ENCODE measurements around the gene ANKDD1B. TPM values are rescaled to one million over a fixed set of nuclear protein-coding genes. Genes with fewer than 3 reads are reported as not detected.

ANKDD1B gene
- total and polyA plus RNA-seq, 2 experiments from 2014 or later = 0.40 to 0.73 TPM

GRCh38 chr5:75626959-75627358 is 15.7 kb downstream of the ANKDD1B start (continued):
- TF ChIP-seq CTCF (conservative IDR thresholded peaks at IDR 0.05; ENCODE audit: low read depth in 2 of 2) = no peak

GRCh38 chr5:75627801-75628200 is 16.5 kb downstream of the ANKDD1B start:
- no peak for ATAC-seq
- Mint-ChIP-seq H3K4me1 (no peaks in the 10 kb centered on the region), H3K4me3 (no peak overlapping the region), H3K9me3 (no peaks in the 10 kb centered on the region), H3K36me3 (ENCODE audit: low read depth) (no peaks in the 10 kb centered on the region), H3K27ac (no peak overlapping the region), H3K27me3 (ENCODE audit: insufficient read depth, low read depth, poor library complexity) (no peaks in the 10 kb centered on the region)
- Histone ChIP-seq H3K4me1 (ENCODE audit: insufficient read depth) (no peaks in the 10 kb centered on the region), H3K27me3 (ENCODE audit: insufficient read depth) (no peaks in the 10 kb centered on the region), H2AFZ (no peak overlapping the region), H3F3A (replicated peaks; ENCODE audit: low read depth) (no peaks in the 10 kb centered on the region), H3K4me3 (no peak overlapping the region), H3K79me2 (replicated peaks; ENCODE audit: insufficient read depth) (no peaks in the 10 kb centered on the region), H3K9me2 (ENCODE audit: insufficient read depth) (no peaks in the 10 kb centered on the region), H4K20me1 (replicated peaks; ENCODE audit: insufficient read depth) (no peaks in the 10 kb centered on the region), H3K36me3 (ENCODE audit: insufficient read depth) (no peaks in the 10 kb centered on the region), H3K4me2 (no peak overlapping the region), H3K27ac (ENCODE audit: low read depth) (no peak overlapping the region)
- no peak for DNase-seq (ENCODE audit: low spot score)
- TF ChIP-seq REST (IDR thresholded peaks at IDR 0.05; ENCODE audit: unreplicated experiment) (no peak), EZH2 (IDR thresholded peaks at IDR 0.05; ENCODE audit: low read depth, unreplicated experiment) (no peak), ZNF462 (CRISPR knock-in tag; IDR thresholded peaks at IDR 0.05) (no peak), JUNB (IDR thresholded peaks at IDR 0.05; ENCODE audit: unreplicated experiment) (no peak), STAT1 (IDR thresholded peaks at IDR 0.05; ENCODE audit: unreplicated experiment) (no peak), CREB1 (CRISPR knock-in tag; IDR thresholded peaks at IDR 0.05; ENCODE audit: low read depth) (no peak), NANOG (IDR thresholded peaks at IDR 0.05; ENCODE audit: borderline replicate concordance) (no peak), ETS1 (IDR thresholded peaks at IDR 0.05) (no peak), CTCF (conservative IDR thresholded peaks at IDR 0.05; ENCODE audit: low read depth in 2 of 2) (no peak), ZNF331 (CRISPR knock-in tag; IDR thresholded peaks at IDR 0.05; ENCODE audit: low read depth) (no peak), POLR2AphosphoS5 (IDR thresholded peaks at IDR 0.05; ENCODE audit: low read depth) (no peak)

All from GM23338 (cell line).